GM23248 (cell line): ENCODE measurements around the gene ENOX2.
"Not testable (repeated sequence)": the region's sequence is repeated elsewhere in the genome, so short reads cannot be mapped to it uniquely, and the experiment has no call there.

Experiments used
- EZH2 ChIP-seq: fragments of 200-600 bp; sonication (generic); IDR thresholded peaks from 2 replicates; pipeline ENCODE4 v1.6.1; 2018; ENCODE audit warnings: antibody characterized with exemption, mild to moderate bottlenecking; ENCODE audit not compliant: insufficient read depth, poor library complexity, severe bottlenecking
- EZH2phosphoT487 ChIP-seq: fragments of 200-600 bp; sonication (generic); IDR thresholded peaks from 2 replicates; pipeline ENCODE4 v1.6.1; 2018; ENCODE audit warnings: antibody characterized with exemption, moderate library complexity, mild to moderate bottlenecking, low read depth; ENCODE audit not compliant: insufficient read depth

GRCh38 chrX:130791870-130792269 is 111.1 kb downstream of the ENOX2 start:
- not testable (repeated sequence) for TF ChIP-seq EZH2, EZH2phosphoT487
